ENCODE measurements around the gene MYO1D.

Gene MYO1D

GRCh38 chr17:32567511-32567910 lies 309.4 kb downstream of the MYO1D start:
- Histone ChIP-seq H2BK12ac (ENCODE audit: low read length) (no peak overlapping the region), H3K4me1 (ENCODE audit: control insufficient read depth in 2 of 2, insufficient read depth in 1 of 2, low read depth in 1 of 2, low read length in 2 of 2) (peaks cover 0 to 4% of the 10 kb centered on the region in 2 donors), H3K79me1 (ENCODE audit: low read depth, low read length) (no peaks in the 10 kb centered on the region), H2AK5ac (ENCODE audit: low read depth, low read length) (no peak overlapping the region), H2AFZ (ENCODE audit: low read length) (no peak overlapping the region), H3K4me3 (ENCODE audit: low read length in 2 of 2) (no peak overlapping the region), H2BK5ac (ENCODE audit: low read length) (no peak overlapping the region), H2BK15ac (ENCODE audit: low read length) (no peak overlapping the region), H3K9ac (ENCODE audit: low read depth, low read length, poor library complexity) (no peak overlapping the region), H3K27ac (replicated peaks; ENCODE audit: low read length) (no peak overlapping the region), H2BK120ac (ENCODE audit: low read depth, low read length) (no peak overlapping the region), H3K27me3 (ENCODE audit: control insufficient read depth in 3 of 3, insufficient read depth in 3 of 3, low read depth in 1 of 3, low read length in 3 of 3) (no peaks in the 10 kb centered on the region), H3K36me3 (replicated peaks in 1 of 2; ENCODE audit: control insufficient read depth in 2 of 2, insufficient read depth in 2 of 2, low read length in 2 of 2) (no peaks in the 10 kb centered on the region), H3K18ac (ENCODE audit: low read length) (no peak overlapping the region), H3K9me3 (replicated peaks in 1 of 2; ENCODE audit: control insufficient read depth in 2 of 2, insufficient read depth in 1 of 2, low read depth in 1 of 2, low read length in 2 of 2) (no peaks in the 10 kb centered on the region), H3K4me2 (ENCODE audit: insufficient read depth, low read length, poor library complexity, severe bottlenecking) (no peak overlapping the region), H3K4ac (ENCODE audit: low read length) (no peak overlapping the region), H3K23ac (ENCODE audit: low read depth, low read length, poor library complexity) (no peak overlapping the region), H3K14ac (ENCODE audit: low read length) (no peak overlapping the region), H4K91ac (ENCODE audit: low read depth, low read length, poor library complexity) (no peak overlapping the region), H4K8ac (ENCODE audit: low read depth, low read length) (no peak overlapping the region)
- DNase-seq (ENCODE audit: low spot score): no peak
- no CpG with 5 or more reads among the region's 4 CpGs for WGBS, 2 donors (ENCODE audit: extremely low coverage in 2 of 2, insufficient read length in 2 of 2, insufficient replicate concordance in 1 of 2)

DNA sequence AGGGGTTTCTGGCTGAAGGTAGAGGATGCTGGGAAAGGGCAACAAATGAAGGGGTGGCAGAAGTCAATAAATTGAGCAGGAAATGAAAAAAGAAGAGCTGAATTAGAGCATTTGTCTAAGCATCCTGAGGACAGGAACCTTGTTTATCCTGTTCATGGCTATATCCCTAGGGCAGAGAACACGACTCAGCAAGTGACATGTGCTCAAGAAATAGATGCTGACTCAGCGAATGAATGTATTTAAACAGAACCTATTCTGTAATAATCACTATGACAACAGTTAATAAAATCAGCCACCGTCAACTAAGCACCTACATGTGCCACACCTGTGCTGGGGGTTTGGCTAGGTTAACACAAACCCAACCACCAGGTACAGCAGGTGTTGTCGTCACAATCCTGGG lies 309.8 kb downstream of the MYO1D start:
- Histone ChIP-seq H3K14ac (ENCODE audit: low read length) (no peak overlapping the region), H3K4me1 (ENCODE audit: control insufficient read depth in 2 of 2, insufficient read depth in 1 of 2, low read depth in 1 of 2, low read length in 2 of 2) (peaks cover 0 to 4% of the 10 kb centered on the region in 2 donors), H2BK120ac (ENCODE audit: low read depth, low read length) (no peak overlapping the region), H2BK5ac (ENCODE audit: low read length) (no peak overlapping the region), H2BK15ac (ENCODE audit: low read length) (no peak overlapping the region), H4K8ac (ENCODE audit: low read depth, low read length) (no peak overlapping the region), H3K36me3 (replicated peaks in 1 of 2; ENCODE audit: control insufficient read depth in 2 of 2, insufficient read depth in 2 of 2, low read length in 2 of 2) (no peaks in the 10 kb centered on the region), H3K23ac (ENCODE audit: low read depth, low read length, poor library complexity) (no peak overlapping the region), H3K27ac (replicated peaks; ENCODE audit: low read length) (no peak overlapping the region), H2AK5ac (ENCODE audit: low read depth, low read length) (no peak overlapping the region), H2AFZ (ENCODE audit: low read length) (no peak overlapping the region), H3K4me2 (ENCODE audit: insufficient read depth, low read length, poor library complexity, severe bottlenecking) (no peak overlapping the region), H3K9me3 (replicated peaks in 1 of 2; ENCODE audit: control insufficient read depth in 2 of 2, insufficient read depth in 1 of 2, low read depth in 1 of 2, low read length in 2 of 2) (no peaks in the 10 kb centered on the region), H3K4ac (ENCODE audit: low read length) (no peak overlapping the region), H3K27me3 (ENCODE audit: control insufficient read depth in 3 of 3, insufficient read depth in 3 of 3, low read depth in 1 of 3, low read length in 3 of 3) (no peaks in the 10 kb centered on the region), H3K9ac (ENCODE audit: low read depth, low read length, poor library complexity) (no peak overlapping the region), H3K4me3 (ENCODE audit: low read length in 2 of 2) (no peak overlapping the region), H2BK12ac (ENCODE audit: low read length) (no peak overlapping the region), H3K79me1 (ENCODE audit: low read depth, low read length) (no peaks in the 10 kb centered on the region), H4K91ac (ENCODE audit: low read depth, low read length, poor library complexity) (no peak overlapping the region), H3K18ac (ENCODE audit: low read length) (no peak overlapping the region)
- DNase-seq (ENCODE audit: low spot score): no peak
- no CpG with 5 or more reads among the region's 4 CpGs for WGBS, 2 donors (ENCODE audit: extremely low coverage in 2 of 2, insufficient read length in 2 of 2, insufficient replicate concordance in 1 of 2)

DNA sequence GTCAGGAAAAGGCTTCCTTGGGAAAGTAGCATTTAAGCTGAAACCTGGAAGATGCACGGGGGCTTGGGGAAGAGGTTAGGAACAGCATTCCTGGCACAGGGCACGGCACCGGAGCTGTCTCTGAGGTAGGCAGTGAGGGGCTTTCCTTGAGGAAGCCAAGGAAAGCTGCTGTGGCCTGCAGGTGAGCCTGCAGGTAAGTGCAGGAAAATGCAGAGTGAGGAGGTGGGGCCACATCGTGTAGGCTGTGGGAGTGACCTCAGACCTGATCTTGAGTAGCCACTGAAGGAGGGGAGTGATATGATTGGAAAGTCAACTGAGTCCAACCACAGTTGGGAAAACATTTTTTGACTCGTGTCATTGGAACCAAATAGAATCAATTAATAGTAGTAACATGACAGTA lies 310.6 kb downstream of the MYO1D start:
- no CpG with 5 or more reads among the region's 5 CpGs for WGBS, 2 donors (ENCODE audit: extremely low coverage in 2 of 2, insufficient read length in 2 of 2, insufficient replicate concordance in 1 of 2)

DNA sequence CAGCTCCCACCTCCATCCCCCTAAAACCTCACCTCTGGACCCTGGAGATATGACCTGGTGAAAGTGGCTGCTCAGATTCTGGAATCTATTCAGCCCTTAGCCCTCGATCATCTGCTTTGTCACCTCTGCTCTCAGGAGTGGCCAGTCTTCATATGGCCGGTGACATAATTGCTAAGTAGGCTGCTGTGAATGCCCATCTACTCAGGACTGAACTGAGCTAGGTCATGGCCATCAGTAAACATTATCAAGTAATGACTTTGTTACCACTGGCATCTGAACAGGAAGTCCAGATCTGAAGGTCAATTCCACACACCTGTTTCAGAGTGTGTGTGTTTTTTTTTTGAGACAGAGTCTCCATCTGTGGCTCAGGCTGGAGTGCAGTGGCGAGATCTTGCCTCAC lies 311.5 kb downstream of the MYO1D start:
- no CpG with 5 or more reads among the region's 3 CpGs for WGBS, 2 donors (ENCODE audit: extremely low coverage in 2 of 2, insufficient read length in 2 of 2, insufficient replicate concordance in 1 of 2)
- Histone ChIP-seq H3K9me3 (replicated peaks in 1 of 2; ENCODE audit: control insufficient read depth in 2 of 2, insufficient read depth in 1 of 2, low read depth in 1 of 2, low read length in 2 of 2) (no peaks in the 10 kb centered on the region), H3K23ac (ENCODE audit: low read depth, low read length, poor library complexity) (no peak overlapping the region), H3K4me1 (ENCODE audit: control insufficient read depth in 2 of 2, insufficient read depth in 1 of 2, low read depth in 1 of 2, low read length in 2 of 2) (peaks cover 0 to 4% of the 10 kb centered on the region in 2 donors), H2BK12ac (ENCODE audit: low read length) (no peak overlapping the region), H4K91ac (ENCODE audit: low read depth, low read length, poor library complexity) (no peak overlapping the region), H3K18ac (ENCODE audit: low read length) (no peak overlapping the region), H3K36me3 (replicated peaks in 1 of 2; ENCODE audit: control insufficient read depth in 2 of 2, insufficient read depth in 2 of 2, low read length in 2 of 2) (no peaks in the 10 kb centered on the region), H3K4me3 (ENCODE audit: low read length in 2 of 2) (no peak overlapping the region), H3K4me2 (ENCODE audit: insufficient read depth, low read length, poor library complexity, severe bottlenecking) (no peak overlapping the region), H3K9ac (ENCODE audit: low read depth, low read length, poor library complexity) (no peak overlapping the region), H3K14ac (ENCODE audit: low read length) (no peak overlapping the region), H3K79me1 (ENCODE audit: low read depth, low read length) (no peaks in the 10 kb centered on the region), H2AFZ (ENCODE audit: low read length) (no peak overlapping the region), H3K27ac (replicated peaks; ENCODE audit: low read length) (no peak overlapping the region), H3K4ac (ENCODE audit: low read length) (no peak overlapping the region), H2BK5ac (ENCODE audit: low read length) (no peak overlapping the region), H2BK120ac (ENCODE audit: low read depth, low read length) (no peak overlapping the region), H2AK5ac (ENCODE audit: low read depth, low read length) (no peak overlapping the region), H3K27me3 (ENCODE audit: control insufficient read depth in 3 of 3, insufficient read depth in 3 of 3, low read depth in 1 of 3, low read length in 3 of 3) (no peaks in the 10 kb centered on the region), H2BK15ac (ENCODE audit: low read length) (no peak overlapping the region), H4K8ac (ENCODE audit: low read depth, low read length) (no peak overlapping the region)
- DNase-seq (ENCODE audit: low spot score): no peak

More for the DNA sequence above, 310.6 kb downstream of the MYO1D start:
- Histone ChIP-seq H3K9ac (ENCODE audit: low read depth, low read length, poor library complexity) (no peak overlapping the region), H4K91ac (ENCODE audit: low read depth, low read length, poor library complexity) (no peak overlapping the region), H2BK15ac (ENCODE audit: low read length) (no peak overlapping the region), H3K4ac (ENCODE audit: low read length) (no peak overlapping the region), H3K79me1 (ENCODE audit: low read depth, low read length) (no peaks in the 10 kb centered on the region), H2BK12ac (ENCODE audit: low read length) (no peak overlapping the region), H3K4me3 (ENCODE audit: low read length in 2 of 2) (no peak overlapping the region), H2AK5ac (ENCODE audit: low read depth, low read length) (no peak overlapping the region), H3K4me1 (ENCODE audit: control insufficient read depth in 2 of 2, insufficient read depth in 1 of 2, low read depth in 1 of 2, low read length in 2 of 2) (peaks cover 0 to 4% of the 10 kb centered on the region in 2 donors), H3K9me3 (replicated peaks in 1 of 2; ENCODE audit: control insufficient read depth in 2 of 2, insufficient read depth in 1 of 2, low read depth in 1 of 2, low read length in 2 of 2) (no peaks in the 10 kb centered on the region), H3K36me3 (replicated peaks in 1 of 2; ENCODE audit: control insufficient read depth in 2 of 2, insufficient read depth in 2 of 2, low read length in 2 of 2) (no peaks in the 10 kb centered on the region), H3K27ac (replicated peaks; ENCODE audit: low read length) (no peak overlapping the region), H2BK120ac (ENCODE audit: low read depth, low read length) (no peak overlapping the region), H2BK5ac (ENCODE audit: low read length) (no peak overlapping the region), H2AFZ (ENCODE audit: low read length) (no peak overlapping the region), H3K18ac (ENCODE audit: low read length) (no peak overlapping the region), H3K23ac (ENCODE audit: low read depth, low read length, poor library complexity) (no peak overlapping the region), H4K8ac (ENCODE audit: low read depth, low read length) (no peak overlapping the region), H3K4me2 (ENCODE audit: insufficient read depth, low read length, poor library complexity, severe bottlenecking) (no peak overlapping the region), H3K14ac (ENCODE audit: low read length) (no peak overlapping the region), H3K27me3 (ENCODE audit: control insufficient read depth in 3 of 3, insufficient read depth in 3 of 3, low read depth in 1 of 3, low read length in 3 of 3) (no peaks in the 10 kb centered on the region)
- DNase-seq (ENCODE audit: low spot score): no peak
